Stromal cell of bone marrow (primary cell): Measurements from ENCODE around the gene RSRC1.

Experiments used
- DNase-seq: peaks from one replicate; pipeline ENCODE4 v3.0.0-alpha.2; 2012; ENCODE audit warnings: low read depth

RSRC1 gene

DNA sequence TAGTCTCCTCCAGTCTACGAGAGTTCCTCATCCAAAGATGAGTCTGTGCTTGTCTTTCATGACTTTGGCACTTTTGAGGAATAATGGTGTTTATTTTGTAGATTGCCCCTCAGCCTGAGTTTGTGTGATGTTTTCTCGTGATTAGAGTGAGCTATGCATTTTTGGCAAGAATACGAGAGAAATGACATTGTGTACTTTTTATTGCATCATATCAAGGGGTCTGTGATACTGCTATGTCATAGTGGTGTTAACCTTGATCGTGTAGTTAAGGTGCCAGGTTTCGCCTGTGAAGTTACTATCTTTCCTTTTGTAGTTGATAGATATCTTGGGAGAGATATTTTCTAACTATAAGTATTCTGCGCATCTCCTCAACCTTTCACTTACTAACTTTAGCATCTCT, 18.9 kb downstream of the RSRC1 start:
- no peak for DNase-seq

GRCh38 chr3:158134363-158134762, 24.5 kb downstream of the RSRC1 start:
- DNase-seq, result no peak

GRCh38 chr3:158140396-158140795, 30.5 kb downstream of the RSRC1 start:
- DNase-seq, result no peak

DNA sequence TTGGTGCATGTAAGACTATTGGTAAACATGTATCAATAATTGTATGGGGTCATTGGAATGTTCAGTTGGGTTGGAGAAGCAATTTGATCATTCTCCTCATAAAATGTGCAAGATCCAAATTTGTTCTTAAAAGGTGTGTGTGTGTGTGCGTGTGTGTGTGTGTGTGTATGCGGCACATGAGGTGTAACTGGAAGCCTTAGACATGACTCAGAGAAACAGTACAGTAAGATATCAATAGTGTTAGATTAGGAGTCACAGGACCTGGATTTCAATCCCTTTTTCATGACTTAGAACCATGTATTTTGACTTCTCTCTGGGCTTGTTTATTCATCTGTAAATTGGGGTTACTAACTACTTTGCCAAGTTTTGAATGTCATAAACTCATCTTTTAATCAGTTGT, 38.3 kb downstream of the RSRC1 start:
- no peak for DNase-seq

DNA sequence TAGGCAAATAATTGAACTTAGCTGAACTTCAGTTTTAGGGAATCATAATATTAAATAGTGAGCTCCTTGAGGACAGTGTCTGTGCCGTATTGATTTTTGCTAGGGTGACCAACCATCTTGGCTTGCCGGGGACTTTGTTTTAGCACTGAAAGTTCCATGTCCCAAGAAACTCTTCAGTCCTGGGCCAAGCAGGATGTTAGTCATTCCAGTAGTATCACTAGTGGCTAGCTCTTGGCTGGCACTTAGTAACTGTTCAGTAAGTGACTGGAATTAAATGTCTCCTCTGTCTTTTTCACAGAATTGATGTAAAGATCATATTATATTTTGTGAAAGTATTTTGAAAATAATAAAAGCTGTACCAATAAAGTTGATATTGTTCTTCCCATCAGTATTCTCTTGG, 42.3 kb downstream of the RSRC1 start:
- DNase-seq, result peak; percentile 37

GRCh38 chr3:158158969-158159368, 49.1 kb downstream of the RSRC1 start:
- no peak for DNase-seq

- no peak for DNase-seq
Observed at GRCh38 chr3:158159714-158160113, 49.8 kb downstream of the RSRC1 start.

DNA sequence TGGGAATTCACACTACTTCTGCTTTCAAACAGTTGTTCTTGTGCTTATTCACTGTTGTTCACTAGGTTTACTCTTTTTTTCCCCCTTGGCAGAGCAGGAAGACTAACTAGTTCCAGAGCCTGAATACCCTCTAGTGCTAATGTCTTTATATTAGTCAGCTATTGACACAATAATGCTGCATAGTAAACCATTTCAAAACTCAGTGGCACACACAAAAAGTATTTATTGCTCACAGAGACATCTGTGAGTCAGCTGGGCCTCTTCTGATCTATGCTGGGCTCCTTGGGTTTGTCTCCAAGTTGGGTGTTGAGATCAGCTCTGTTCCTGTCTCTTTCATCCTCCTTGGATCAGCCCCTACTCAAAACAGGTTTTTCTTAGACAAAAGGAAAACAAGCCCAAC, 51.1 kb downstream of the RSRC1 start:
- peak; percentile 86 for DNase-seq

- no peak for DNase-seq
Observed at GRCh38 chr3:158165141-158165655, 55.3 kb downstream of the RSRC1 start.

DNA sequence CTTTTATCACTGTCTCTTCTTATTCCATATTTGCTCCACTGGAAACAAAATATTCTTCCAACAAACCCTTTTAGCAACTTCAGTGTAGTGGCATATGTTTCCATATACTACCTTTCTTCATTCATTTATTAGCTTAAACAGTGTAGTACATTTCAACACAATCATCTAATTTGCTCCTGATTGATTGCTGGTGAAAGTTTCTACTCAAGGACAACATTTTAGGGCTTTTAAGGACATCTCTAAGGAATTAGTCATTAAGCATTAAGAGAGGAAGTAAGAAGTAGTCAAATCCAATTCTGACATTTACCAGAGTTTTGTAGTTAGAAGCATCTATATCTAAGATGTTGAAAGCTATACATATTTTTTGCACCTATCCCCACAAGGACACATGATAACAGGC, 55.8 kb downstream of the RSRC1 start:
- no peak for DNase-seq

- no peak for DNase-seq
Observed at GRCh38 chr3:158166223-158166622, 56.3 kb downstream of the RSRC1 start.

GRCh38 chr3:158167737-158168557, 58.1 kb downstream of the RSRC1 start:
- DNase-seq, result peak; percentile 98

DNA sequence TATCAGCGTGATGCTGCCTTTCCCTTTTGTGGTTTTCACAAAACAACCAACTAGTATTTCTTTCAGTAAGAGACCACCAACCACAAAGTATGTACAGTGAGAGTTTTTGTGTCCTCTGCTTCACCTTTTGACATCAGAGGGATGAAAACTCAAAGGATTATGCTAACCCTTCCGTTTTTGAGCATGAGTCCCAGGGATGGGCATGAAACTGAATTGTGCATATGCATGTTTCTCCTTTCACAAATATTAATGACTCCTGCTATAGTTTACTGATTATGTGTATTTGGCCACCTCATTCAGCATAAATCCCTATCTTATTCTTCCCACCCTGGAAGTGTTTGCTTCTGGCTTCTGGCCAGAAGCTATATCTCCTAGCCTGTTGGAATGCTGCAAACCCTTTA, 59.2 kb downstream of the RSRC1 start:
- no peak for DNase-seq

DNA sequence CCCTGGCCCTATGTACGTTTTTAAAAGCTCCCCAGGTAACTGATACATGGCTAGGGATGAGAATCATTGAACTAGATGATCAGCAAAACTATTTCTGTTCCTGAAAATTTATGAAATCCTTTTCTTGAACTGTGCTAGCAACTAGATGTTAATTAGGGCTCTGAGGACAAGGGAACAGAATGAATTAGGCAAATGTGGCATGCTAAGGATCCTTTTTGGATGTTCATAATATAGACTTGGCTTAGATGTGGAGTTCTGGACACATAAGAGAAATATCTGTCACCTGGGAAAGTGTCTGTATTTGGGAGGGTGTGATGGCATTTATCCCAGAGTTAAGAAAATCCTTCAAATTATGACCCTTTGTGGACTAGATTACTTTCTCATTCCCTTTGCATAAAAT, 71.2 kb downstream of the RSRC1 start:
- no peak for DNase-seq

- DNase-seq, result no peak
Observed at GRCh38 chr3:158185711-158186110, 75.8 kb downstream of the RSRC1 start.

- DNase-seq, result no peak
Observed at GRCh38 chr3:158200955-158201354, 91.1 kb downstream of the RSRC1 start.

- no peak for DNase-seq
Observed at GRCh38 chr3:158205324-158205723, 95.4 kb downstream of the RSRC1 start.

- DNase-seq, result no peak
Observed at GRCh38 chr3:158205994-158206393, 96.1 kb downstream of the RSRC1 start.

- no peak for DNase-seq
Observed at GRCh38 chr3:158210067-158210466, 100.2 kb downstream of the RSRC1 start.

DNA sequence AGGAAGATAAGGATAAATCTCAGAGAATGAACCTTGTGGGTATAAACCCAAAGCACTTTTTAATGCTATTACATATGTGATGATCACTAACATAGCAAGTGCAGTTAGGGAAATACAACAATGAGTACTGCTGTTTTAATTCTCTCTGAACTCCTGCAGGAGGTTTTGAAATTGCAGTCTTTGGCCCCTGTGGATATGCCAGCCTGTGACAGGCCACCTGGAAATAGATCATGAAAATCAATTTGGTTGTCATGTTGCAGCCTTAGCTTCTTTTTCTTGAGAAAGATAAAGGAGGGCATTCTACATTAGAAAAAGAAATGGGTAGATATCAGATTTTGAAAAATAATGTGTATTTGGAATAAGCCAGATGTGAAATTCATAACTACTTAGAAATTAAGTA, 103.6 kb downstream of the RSRC1 start:
- DNase-seq, result no peak

- no peak for DNase-seq
Observed at GRCh38 chr3:158217992-158218391, 108.1 kb downstream of the RSRC1 start.

- DNase-seq, result no peak
Observed at GRCh38 chr3:158220575-158220974, 110.7 kb downstream of the RSRC1 start.

GRCh38 chr3:158221426-158221825, 111.5 kb downstream of the RSRC1 start:
- DNase-seq, result no peak

GRCh38 chr3:158226429-158226828, 116.5 kb downstream of the RSRC1 start:
- no peak for DNase-seq
